ENCODE data around the gene KRT13. TPM values are rescaled to one million over a fixed set of nuclear protein-coding genes. Genes with fewer than 3 reads are reported as not detected.
"Not testable (repeated sequence)": the region's sequence is repeated elsewhere in the genome, so short reads cannot be mapped to it uniquely, and the experiment has no call there.

The KRT13 gene
- not detected for total RNA-seq

GRCh38 chr17:41505007-41505808, at the start of gene KRT13:
Gene KRT13, minus strand, starts transcription at chr17:41505612. Its CDS starts 62 bp downstream, at chr17:41505550.
- no peak for DNase-seq

GRCh38 chr17:41553987-41554680, 48.7 kb upstream of the KRT13 start:
- DNase-seq: no peak

GRCh38 chr17:41553176-41553575, 47.8 kb upstream of the KRT13 start:
- DNase-seq: no peak

- no peak for DNase-seq
Measured at GRCh38 chr17:41552455-41552854, 47.0 kb upstream of the KRT13 start.

GRCh38 chr17:41551365-41551764, 46.0 kb upstream of the KRT13 start:
- no peak for DNase-seq

- DNase-seq: no peak
Measured at GRCh38 chr17:41549596-41550039, 44.2 kb upstream of the KRT13 start.

GRCh38 chr17:41548844-41549595, 43.6 kb upstream of the KRT13 start:
- DNase-seq: peak; percentile 81

- DNase-seq: no peak
Measured at GRCh38 chr17:41547921-41548843, 42.8 kb upstream of the KRT13 start.

- no peak for DNase-seq
Measured at GRCh38 chr17:41547378-41547841, 42.0 kb upstream of the KRT13 start.

GRCh38 chr17:41546819-41547218, 41.4 kb upstream of the KRT13 start:
- no peak for DNase-seq

- no peak for DNase-seq
Measured at GRCh38 chr17:41545829-41546410, 40.5 kb upstream of the KRT13 start.

GRCh38 chr17:41544935-41545334, 39.5 kb upstream of the KRT13 start:
- DNase-seq: no peak

- DNase-seq: no peak
Measured at GRCh38 chr17:41544491-41544892, 39.1 kb upstream of the KRT13 start.

- DNase-seq: not testable (repeated sequence)
Measured at GRCh38 chr17:41542786-41543185, 37.4 kb upstream of the KRT13 start.

- no peak for DNase-seq
Measured at GRCh38 chr17:41542357-41542756, 36.9 kb upstream of the KRT13 start.

- no peak for DNase-seq
Measured at GRCh38 chr17:41540921-41541625, 35.7 kb upstream of the KRT13 start.

GRCh38 chr17:41539979-41540701, 34.7 kb upstream of the KRT13 start:
- no peak for DNase-seq

GRCh38 chr17:41539071-41539492, 33.7 kb upstream of the KRT13 start:
- DNase-seq: no peak

GRCh38 chr17:41538565-41538991, 33.2 kb upstream of the KRT13 start:
- no peak for DNase-seq

- DNase-seq: no peak
Measured at GRCh38 chr17:41537990-41538389, 32.6 kb upstream of the KRT13 start.
